ENCODE measurements around the gene CACNA2D3. TPM values are rescaled to one million over a fixed set of nuclear protein-coding genes. Genes with fewer than 3 reads are reported as not detected.

Gene CACNA2D3
- total RNA-seq, 1 experiment from 2014 or later, result not detected

GRCh38 chr3:54916732-54917131 lies 794.4 kb downstream of the CACNA2D3 start:
- no peak overlapping the region for H3K4me3 ChIP-seq (ENCODE audit: low read depth, low read length)
- no peak for DNase-seq
- Mint-ChIP-seq H3K9me3 (ENCODE audit: unreplicated experiment) (peaks cover 10% of the 10 kb centered on the region), H3K36me3 (ENCODE audit: insufficient read depth, unreplicated experiment) (no peaks in the 10 kb centered on the region), H3K27me3 (ENCODE audit: insufficient read depth, unreplicated experiment) (peaks cover 9% of the 10 kb centered on the region), H3K4me3 (ENCODE audit: unreplicated experiment) (no peak overlapping the region), H3K4me1 (ENCODE audit: low read depth, unreplicated experiment) (no peaks in the 10 kb centered on the region), H3K27ac (ENCODE audit: unreplicated experiment) (no peak overlapping the region)
- no TSS peak for BruUV-seq (replicated peaks)
- CTCF ChIA-PET, result no interaction called here
- POLR2A ChIA-PET, result no interaction called here
- H3K36me3 ChIP-seq (ENCODE audit: control insufficient read depth, insufficient read depth, low read length), result no peaks in the 10 kb centered on the region
- H3K4me1 ChIP-seq, result no peaks in the 10 kb centered on the region
- intact Hi-C loops (cut with micrococcal nuclease; ENCODE audit: unreplicated experiment), result no loop called here
- no peaks in the 10 kb centered on the region; the same call in 1 of the 2 replicates for H3K27me3 ChIP-seq (replicated peaks; ENCODE audit: control insufficient read depth, insufficient read depth, low read length)
- H3K9me3 ChIP-seq, result no peaks in the 10 kb centered on the region
- TF ChIP-seq CTCF (IDR thresholded peaks at IDR 0.05; ENCODE audit: insufficient read depth in 1 of 2, low read depth in 1 of 2, low read length in 1 of 2, severe bottlenecking in 1 of 2, unreplicated experiment in 1 of 2), result no peak

GRCh38 chr3:54917174-54917573 lies 794.8 kb downstream of the CACNA2D3 start:
- Mint-ChIP-seq H3K9me3 (ENCODE audit: unreplicated experiment) (peaks cover 8% of the 10 kb centered on the region), H3K27ac (ENCODE audit: unreplicated experiment) (no peak overlapping the region), H3K27me3 (ENCODE audit: insufficient read depth, unreplicated experiment) (peaks cover 9% of the 10 kb centered on the region), H3K4me1 (ENCODE audit: low read depth, unreplicated experiment) (no peaks in the 10 kb centered on the region), H3K4me3 (ENCODE audit: unreplicated experiment) (no peak overlapping the region), H3K36me3 (ENCODE audit: insufficient read depth, unreplicated experiment) (no peaks in the 10 kb centered on the region)
- no peak for DNase-seq
- Histone ChIP-seq H3K27me3 (replicated peaks; ENCODE audit: control insufficient read depth, insufficient read depth, low read length) (no peaks in the 10 kb centered on the region; the same call in 1 of the 2 replicates), H3K9me3 (no peaks in the 10 kb centered on the region), H3K4me3 (ENCODE audit: low read depth, low read length) (no peak overlapping the region), H3K4me1 (no peaks in the 10 kb centered on the region), H3K36me3 (ENCODE audit: control insufficient read depth, insufficient read depth, low read length) (no peaks in the 10 kb centered on the region)
- ChIA-PET POLR2A (no interaction called here), CTCF (no interaction called here)
- no peak for TF ChIP-seq CTCF (IDR thresholded peaks at IDR 0.05; ENCODE audit: insufficient read depth in 1 of 2, low read depth in 1 of 2, low read length in 1 of 2, severe bottlenecking in 1 of 2, unreplicated experiment in 1 of 2)
- BruUV-seq (replicated peaks), result no TSS peak
- intact Hi-C loops (cut with micrococcal nuclease; ENCODE audit: unreplicated experiment), result no loop called here

- no peaks in the 10 kb centered on the region for H3K4me1 ChIP-seq
- H3K36me3 Mint-ChIP-seq (ENCODE audit: insufficient read depth, unreplicated experiment), result no peaks in the 10 kb centered on the region
- no peak for TF ChIP-seq CTCF (IDR thresholded peaks at IDR 0.05; ENCODE audit: insufficient read depth in 1 of 2, low read depth in 1 of 2, low read length in 1 of 2, severe bottlenecking in 1 of 2, unreplicated experiment in 1 of 2)
- no peaks in the 10 kb centered on the region; the same call in 1 of the 2 replicates for H3K27me3 ChIP-seq (replicated peaks; ENCODE audit: control insufficient read depth, insufficient read depth, low read length)
- peaks cover 8% of the 10 kb centered on the region for H3K27me3 Mint-ChIP-seq (ENCODE audit: insufficient read depth, unreplicated experiment)
- no TSS peak for BruUV-seq (replicated peaks)
- no peaks in the 10 kb centered on the region for H3K4me1 Mint-ChIP-seq (ENCODE audit: low read depth, unreplicated experiment)
- peaks cover 1% of the 10 kb centered on the region for H3K9me3 Mint-ChIP-seq (ENCODE audit: unreplicated experiment)
- H3K4me3 ChIP-seq (ENCODE audit: low read depth, low read length), result no peak overlapping the region
- POLR2A ChIA-PET, result no interaction called here
- intact Hi-C loops (cut with micrococcal nuclease; ENCODE audit: unreplicated experiment), result no loop called here
- no peak overlapping the region for H3K4me3 Mint-ChIP-seq (ENCODE audit: unreplicated experiment)
- no peaks in the 10 kb centered on the region for H3K9me3 ChIP-seq
- no peaks in the 10 kb centered on the region for H3K36me3 ChIP-seq (ENCODE audit: control insufficient read depth, insufficient read depth, low read length)
- no peak for DNase-seq
- CTCF ChIA-PET, result no interaction called here
- H3K27ac Mint-ChIP-seq (ENCODE audit: unreplicated experiment), result no peak overlapping the region
Measured at GRCh38 chr3:54917862-54918261, 795.5 kb downstream of the CACNA2D3 start.

All from Caco-2 (cell line).